DMS 273 treated with DMSO at 0.1 percent for 48 hours (cell line): Measurements from ENCODE around the gene KIF5A.
A peak's percentile ranks its signal among the peaks of the same experiment; 100 is the strongest.
"Not testable (repeated sequence)": the region's sequence is repeated elsewhere in the genome, so short reads cannot be mapped to it uniquely, and the experiment has no call there.

Experiments used
- DNase-seq: peaks from one replicate; lab custom pipeline; 2025; lab: John Stamatoyannopoulos, UW

Gene KIF5A

DNA sequence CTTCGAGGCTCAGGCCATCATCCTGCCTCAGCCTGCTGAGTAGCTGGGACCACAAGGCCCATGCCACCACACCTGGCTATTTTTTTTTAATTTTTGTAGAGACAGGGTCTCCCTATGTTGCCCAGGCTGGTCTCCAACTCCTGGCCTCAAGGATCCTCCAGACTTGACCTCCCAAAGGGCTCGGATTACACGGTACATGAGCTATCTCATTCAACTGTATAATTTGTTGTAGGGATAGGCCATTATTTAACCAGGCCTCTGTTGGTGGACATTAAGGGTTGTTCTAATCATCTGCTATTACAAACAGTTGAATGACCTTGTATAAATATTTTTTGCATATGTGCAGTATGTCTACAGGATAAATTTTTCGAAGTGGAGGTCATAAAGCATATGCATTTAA, 9.0 kb downstream of the KIF5A start:
- no peak for DNase-seq

DNA sequence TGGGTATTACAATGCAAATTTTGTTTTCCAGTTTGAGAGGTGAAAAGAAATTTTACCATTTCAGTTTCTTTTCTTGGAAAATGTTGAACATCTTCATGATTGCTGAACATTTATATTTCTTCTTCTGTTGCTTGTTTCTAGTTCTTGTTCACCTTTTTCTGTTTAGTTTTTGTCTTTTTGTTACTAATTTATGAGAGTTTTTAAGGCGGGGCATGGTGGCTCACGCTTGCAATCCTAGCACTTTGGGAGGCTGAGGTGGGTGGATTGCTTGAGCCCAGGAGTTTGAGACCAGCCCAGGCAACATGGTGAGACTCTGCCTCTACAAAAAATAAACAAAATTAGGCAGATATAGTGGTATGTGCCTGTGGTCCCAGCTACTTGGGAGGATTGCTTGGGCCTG, 10.7 kb downstream of the KIF5A start:
- DNase-seq = no peak

DNA sequence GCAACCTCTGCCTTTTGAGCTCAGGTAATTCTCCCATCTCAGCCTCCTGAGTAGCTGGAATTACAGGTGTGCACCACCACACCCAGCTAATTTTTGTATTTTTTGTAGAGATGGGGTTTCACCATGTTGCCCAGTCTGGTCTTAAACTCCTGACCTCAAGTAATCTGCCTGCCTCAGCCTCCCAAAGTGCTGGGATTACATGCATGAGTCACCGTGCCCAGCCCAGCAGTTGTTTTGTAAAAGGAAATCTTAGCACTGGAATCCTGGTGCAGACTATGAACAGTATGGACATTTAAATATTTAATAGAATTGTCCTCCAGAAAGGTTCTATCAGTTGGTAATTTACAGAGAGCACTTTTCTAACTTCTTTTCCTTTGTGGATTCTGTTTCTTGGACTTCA, 11.3 kb downstream of the KIF5A start:
- not testable (repeated sequence) for DNase-seq

DNA sequence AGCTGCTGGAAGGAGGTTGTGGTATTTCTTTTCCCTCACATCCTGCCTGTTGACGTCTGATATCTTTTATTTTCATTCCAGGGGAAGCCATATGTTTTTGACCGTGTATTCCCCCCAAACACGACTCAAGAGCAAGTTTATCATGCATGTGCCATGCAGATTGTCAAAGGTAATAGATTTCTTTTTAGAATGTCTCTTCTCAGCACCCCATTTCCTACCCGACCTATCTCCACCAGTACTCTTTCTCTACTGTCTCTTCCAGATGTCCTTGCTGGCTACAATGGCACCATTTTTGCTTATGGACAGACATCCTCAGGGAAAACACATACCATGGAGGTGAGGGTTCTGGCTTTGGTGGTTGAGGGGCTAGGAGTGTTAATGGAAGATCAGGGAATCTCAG, 13.5 kb downstream of the KIF5A start:
- no peak for DNase-seq

DNA sequence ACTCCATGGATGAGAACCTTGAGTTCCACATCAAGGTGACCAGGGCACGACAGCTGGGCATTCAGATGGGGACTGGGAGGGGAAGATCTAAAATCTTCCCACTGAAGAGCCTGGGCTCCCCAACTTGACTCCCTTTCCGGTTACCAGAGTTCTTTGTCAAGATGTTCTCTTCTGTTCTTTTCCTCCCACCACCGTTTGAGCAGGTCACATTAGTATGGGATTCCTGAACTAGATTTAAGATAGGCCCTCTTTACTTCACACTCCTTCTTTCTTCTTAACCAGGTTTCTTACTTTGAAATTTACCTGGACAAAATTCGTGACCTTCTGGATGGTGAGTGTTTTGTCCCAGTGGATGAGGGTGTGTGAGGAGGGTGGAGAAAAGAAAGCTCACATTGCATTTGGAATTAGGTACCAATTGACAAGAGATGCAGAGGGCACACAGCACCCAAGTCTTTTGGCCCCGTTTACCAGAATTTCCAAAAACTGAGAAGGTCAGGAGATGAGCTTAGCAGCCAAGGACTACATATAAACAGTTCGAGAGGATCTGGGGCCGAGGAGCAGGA, 14.4 kb downstream of the KIF5A start:
- DNase-seq = no peak

DNA sequence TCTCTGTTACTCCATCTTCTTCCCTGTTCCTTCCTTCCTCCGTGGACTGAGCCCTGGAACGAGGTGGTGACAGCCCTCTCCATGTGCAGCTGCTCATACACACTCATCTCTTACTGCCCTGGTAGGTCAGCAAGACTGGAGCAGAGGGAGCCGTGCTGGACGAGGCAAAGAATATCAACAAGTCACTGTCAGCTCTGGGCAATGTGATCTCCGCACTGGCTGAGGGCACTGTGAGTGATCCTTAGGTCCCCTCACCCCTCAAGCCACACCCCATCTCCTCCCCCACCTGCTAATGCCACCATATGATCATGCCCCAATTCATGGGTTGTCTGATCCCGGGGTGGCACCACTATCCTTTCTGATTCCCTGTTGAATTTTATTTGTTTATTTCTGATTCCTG, 19.0 kb downstream of the KIF5A start:
- no peak for DNase-seq

DNA sequence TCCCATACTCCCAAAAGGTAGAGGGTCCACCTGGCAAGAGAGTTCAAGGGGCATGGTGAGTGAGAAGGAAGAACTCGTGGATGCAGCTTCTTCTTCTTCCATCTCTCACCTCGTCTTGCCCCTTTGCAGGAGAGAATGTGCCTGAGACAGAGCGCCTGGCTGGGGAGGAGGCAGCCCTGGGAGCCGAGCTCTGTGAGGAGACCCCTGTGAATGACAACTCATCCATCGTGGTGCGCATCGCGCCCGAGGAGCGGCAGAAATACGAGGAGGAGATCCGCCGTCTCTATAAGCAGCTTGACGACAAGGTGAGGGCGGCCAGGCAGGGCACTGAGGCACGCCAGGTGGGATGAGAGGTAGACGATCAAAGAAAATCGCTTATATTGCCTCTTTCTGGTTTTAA, 20.0 kb downstream of the KIF5A start:
- no peak for DNase-seq

DNA sequence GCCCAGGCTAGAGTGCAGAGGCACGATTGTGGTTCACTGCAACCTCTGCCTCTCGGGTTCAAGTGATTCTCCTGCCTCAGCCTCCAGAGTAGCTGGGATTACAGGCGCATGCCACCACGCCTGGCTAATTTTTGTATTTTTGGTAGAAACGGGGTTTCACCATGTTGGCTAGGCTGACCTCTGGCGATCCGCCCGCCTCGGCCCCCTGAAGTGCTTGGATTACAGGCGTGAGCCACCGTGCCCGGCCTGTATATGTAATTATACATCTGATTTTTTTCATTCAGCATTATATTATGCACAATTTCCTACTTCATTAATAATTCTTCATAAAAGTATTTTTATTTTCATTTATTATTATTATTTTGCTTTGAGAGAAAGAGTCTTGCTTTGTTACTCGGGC, 20.6 kb downstream of the KIF5A start:
- not testable (repeated sequence) for DNase-seq

DNA sequence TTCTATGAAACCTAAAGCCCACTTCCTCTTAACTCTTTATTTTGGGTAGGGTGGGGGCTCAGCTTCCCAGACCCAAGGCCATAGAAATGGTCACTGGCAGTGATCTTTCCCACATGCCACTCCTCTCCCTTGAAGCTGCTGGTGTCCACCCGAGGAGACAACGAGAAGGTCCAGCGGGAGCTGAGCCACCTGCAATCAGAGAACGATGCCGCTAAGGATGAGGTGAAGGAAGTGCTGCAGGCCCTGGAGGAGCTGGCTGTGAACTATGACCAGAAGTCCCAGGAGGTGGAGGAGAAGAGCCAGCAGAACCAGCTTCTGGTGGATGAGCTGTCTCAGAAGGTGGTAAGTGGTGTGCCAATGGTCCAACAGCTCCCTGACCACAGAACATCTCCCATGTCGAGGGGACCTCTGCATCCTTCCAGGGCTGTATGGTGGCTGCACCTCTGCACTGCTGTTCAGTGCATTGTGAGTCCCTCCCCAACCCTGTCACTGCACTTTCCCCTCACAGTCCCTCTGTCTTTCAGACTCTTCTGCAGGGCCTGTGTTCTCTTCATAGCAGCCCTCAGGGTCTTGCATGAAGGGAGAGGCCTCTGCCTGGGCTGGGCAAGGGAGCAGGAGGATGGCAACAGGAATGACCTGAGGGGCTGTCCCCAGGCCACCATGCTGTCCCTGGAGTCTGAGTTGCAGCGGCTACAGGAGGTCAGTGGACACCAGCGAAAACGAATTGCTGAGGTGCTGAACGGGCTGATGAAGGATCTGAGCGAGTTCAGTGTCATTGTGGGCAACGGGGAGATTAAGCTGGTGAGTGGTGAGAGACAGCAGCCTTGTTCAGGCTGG, 22.3 kb downstream of the KIF5A start:
- DNase-seq = no peak

DNA sequence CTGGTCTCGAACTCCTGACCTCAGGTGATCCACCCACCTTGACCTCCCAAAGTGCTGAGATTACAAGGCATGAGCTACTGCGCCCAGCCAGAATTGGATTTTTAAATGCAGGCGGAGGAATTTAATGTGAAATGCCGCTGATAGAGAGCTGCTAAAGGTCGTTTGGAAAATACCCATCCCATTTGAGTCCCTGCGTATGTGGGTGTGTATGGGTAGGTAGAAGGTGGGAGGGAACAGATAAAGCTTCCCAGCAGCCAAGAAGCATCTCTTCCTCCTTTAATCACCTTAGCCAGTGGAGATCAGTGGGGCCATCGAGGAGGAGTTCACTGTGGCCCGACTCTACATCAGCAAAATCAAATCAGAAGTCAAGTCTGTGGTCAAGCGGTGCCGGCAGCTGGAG, 25.0 kb downstream of the KIF5A start:
- DNase-seq = no peak

DNA sequence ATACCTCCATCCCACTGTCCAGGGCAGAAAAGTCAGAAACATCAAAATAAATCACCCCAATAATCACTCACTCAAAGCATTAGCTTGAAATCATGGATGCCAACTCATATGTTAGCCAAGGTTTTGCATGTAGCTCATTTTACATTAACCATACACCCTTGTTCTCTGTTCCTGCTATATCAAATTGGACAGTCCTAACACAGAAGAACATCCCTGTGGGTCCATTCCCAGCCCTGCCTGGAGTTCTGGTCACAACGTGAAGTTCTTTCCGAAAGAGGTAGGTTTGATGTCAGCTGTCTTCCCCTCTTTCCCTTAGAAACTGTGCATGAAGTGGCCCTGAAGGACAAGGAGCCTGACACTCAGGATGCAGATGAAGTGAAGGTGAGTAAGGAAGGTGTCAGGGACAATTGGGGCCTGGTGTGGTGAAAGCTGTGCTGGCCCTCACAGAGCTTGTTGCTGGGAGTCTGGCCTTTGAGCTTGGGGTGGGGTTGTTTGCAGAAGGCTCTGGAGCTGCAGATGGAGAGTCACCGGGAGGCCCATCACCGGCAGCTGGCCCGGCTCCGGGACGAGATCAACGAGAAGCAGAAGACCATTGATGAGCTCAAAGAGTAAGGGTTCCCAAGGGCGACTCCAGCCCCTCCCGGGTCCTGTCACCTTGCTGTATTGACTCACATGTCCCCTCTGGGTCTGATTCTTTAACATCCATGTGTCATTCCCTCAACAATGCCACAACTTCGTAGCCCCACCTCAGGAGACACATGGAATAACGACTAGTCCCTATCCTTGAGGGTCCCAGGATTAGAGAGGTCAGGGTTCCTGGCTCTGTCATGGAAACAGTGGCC, 26.1 kb downstream of the KIF5A start:
- DNase-seq = no peak

DNA sequence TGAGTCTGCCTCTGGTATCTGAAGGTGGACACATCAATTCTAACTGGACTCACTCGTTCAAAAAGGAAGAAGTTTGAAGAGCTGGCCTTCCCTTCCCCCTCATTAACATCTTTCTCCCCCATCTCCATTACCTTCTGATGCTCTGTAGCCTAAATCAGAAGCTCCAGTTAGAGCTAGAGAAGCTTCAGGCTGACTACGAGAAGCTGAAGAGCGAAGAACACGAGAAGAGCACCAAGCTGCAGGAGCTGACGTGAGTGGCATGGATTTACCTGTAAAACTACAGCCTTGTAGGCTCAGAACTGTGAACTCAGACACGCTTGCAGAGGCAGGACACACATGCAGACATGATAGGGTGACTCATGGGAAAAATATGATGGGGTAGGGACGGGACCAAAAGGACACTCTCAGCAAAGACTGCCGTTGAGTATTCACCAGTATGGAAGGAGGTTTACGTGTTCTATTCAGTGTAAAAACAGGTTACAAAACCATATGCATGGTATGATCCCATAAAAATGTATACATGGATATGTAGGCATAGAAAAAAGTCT, 26.8 kb downstream of the KIF5A start:
- DNase-seq = no peak

DNA sequence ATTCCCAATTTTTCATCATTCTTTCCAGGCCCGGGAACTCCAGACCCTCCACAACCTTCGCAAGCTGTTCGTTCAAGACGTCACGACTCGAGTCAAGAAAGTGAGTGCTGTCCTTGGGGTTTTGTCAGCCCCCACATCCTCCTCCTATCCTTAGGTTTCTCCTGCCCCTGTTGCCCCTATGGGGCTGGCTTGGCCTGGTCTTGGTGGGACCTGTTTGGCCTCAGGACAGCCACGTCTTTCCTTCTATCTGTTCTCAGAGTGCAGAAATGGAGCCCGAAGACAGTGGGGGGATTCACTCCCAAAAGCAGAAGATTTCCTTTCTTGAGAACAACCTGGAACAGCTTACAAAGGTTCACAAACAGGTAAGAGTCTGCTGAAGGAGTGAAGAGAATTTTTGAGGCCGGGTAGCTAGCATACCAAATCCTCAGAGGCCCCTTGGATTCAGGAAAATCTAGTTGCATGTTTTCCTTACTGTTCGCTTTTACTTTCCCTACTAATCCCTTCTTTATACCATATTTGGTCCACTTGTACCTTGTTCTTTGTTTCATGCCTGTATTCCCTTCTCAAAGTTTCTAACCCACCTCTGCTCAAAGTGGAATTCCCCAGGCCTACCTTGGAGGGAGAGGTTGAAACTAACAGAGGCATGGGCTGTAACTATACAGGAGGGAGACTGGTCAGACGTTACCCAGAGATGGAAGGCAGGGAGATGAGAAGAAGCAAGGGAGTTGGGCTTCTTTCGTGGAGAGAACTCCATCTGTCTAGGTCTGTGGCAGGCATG, 28.3 kb downstream of the KIF5A start:
- no peak for DNase-seq

DNA sequence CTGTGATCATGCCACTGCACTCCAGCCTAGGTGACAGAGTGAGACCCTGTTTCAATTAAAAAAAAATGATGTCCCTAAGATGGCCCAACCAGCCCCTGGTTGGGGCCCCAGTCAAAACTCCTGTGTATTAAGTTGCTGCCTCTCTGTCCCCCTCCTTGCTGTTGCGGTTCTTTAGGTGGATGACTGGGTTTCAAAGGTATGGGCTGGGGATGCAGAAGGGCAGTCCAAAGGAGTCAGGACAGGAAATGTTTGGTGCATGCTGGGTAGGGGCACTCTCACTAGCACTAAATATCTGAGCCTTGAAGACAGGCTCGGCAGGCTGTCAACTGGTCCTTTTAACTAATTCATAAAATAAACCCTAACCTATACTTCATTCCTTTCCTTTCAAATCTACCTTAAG, 29.2 kb downstream of the KIF5A start:
- no peak for DNase-seq

DNA sequence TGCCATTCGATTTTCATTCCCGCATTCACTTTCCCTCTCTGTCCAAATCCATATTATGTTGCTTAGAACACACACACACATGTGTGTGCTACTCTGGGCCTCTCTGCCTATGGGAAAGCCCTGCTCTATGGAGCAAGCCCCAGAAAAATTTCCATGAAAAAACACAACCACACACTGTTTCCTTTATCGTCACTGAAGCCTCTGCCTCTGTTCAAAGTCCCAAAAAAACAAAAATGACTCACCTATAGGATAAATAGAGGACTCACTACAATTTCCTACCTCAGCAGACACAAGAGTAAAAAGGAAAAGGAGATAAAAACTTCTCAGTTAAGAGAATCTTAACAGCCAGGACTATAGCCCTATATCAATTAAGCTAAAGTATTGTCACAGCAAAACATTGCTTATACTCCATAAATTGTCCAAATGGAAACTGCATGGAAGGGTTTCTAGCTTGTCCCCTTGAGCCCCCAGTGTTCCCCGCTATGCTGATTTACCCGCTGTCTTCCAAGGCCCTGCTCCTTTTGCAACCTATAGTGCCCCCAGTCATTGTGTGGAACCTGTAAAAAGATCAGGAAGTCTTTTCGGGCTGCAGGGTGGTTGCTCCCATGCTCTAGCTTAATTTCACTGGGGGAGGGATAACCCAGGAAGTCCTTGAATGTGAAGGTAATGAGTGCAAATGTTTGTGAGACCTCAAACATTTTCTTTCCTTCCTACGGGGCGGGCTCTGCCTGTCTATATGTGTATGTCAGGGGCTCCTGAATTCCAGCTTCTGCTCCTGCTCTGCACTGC, 30.0 kb downstream of the KIF5A start:
- no peak for DNase-seq

DNA sequence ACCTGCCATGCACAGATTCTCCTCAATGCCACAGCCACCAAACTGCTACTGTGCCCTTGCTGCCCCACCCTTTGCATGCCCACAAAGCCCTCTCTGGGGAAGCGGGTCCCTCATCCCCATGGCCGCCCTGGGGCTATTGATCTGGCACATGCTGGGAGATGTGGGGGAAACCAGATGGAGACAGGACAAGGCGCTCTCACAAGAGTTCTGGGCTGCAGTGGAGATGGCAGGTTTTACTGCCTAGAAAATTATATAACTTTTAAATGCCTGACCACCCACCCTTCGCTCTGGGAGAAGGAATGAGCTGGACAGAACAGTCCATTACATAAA, 30.6 kb downstream of the KIF5A start:
- DNase-seq = no peak

DNA sequence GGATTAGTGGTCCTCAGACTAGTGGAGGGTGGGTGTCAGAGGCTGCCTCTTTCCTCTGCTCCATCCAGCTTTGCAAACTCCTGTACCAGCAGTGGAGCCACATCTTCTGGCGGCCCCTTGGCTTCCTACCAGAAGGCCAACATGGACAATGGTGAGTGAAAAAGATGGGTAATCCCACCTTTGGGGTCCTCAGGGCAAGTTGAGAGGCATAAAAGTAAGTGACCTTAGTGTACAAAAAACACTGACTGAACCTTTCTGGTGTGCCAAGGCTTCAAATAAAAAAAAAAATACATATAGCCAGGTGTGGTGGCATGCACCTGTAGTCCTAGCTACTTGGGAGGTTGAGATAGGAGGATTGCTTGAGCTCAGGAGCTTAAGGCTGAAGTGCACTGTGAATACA, 32.0 kb downstream of the KIF5A start:
- no peak for DNase-seq

DNA sequence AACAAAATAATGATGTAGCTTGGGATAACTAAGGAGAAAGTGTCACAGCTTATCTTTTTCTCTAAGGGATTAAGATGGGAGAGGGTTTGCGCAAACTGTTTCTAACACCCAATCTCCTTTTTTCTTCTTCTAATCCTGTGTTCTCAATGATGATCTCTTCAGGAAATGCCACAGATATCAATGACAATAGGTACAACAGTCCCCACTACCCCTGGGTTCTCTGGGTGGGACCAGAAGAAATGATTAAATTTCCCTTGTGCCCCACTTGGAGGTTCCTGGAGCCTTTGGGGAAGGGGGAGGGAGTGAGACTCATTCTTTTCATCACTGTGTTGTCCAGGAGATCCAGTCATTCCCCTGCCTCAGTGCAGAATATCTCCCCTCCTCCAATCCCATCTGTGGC, 32.6 kb downstream of the KIF5A start:
- no peak for DNase-seq

DNA sequence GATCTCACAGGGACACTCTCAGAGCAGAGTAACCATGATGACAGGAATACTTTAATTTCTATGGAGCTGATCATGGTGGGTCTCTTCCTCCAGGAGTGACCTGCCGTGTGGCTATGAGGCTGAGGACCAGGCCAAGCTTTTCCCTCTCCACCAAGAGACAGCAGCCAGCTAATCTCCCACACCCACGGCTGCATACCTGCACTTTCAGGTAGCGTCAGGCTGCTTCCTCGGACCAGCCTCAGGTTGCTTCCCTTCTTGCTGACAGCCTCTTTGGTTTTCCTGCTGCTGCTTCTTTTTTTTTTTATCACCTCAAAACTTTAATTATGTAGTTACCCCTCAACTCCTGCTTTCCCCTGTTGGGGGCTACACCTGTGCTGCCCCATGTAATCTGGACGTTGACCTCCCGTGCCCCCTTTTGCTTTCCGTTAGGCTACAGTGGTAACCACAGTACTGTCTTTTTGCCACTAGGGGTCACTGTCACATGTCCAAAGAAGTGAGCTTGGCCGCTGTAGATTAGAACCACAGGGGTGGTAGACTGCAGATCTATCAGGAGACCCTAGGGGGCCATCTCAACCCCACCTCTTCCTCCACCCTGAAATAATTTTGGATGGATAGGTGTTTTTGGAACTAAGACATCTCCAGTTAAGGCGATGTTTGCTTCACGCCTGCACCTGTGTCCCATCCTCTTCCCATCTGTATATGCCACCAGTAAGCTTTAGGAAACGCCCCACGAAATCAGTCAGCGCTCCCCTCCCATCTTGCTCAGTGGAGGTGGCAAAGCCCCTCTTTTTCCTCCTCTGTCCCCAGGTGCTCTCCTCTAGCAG, 33.4 kb downstream of the KIF5A start:
- peak; percentile 5 for DNase-seq

DNA sequence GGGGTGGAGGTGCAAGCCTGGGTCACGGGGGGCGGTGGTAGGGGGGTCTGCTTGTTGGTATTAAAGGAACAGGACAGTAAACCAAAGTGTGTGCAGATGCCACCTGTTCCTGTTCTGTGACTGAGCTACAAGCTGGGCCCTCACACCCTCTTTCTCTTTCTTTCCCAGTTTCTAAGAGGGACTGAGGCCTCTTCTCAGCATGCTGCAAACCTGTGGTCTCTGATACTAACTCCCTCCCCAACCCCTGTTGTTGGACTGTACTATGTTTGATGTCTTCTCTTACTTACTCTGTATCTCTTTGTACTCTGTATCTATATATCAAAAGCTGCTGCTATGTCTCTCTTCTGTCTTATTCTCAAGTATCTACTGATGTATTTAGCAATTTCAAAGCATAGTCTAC, 34.2 kb downstream of the KIF5A start:
- DNase-seq = no peak
